Fibroblast of mammary gland (primary cell): ENCODE measurements around the gene WDR36.

Experiments used
- DNase-seq: peaks from one replicate; pipeline ENCODE4 v3.0.0-alpha.2; 2010; ENCODE audit warnings: low read depth
- H3K4me3 ChIP-seq: 2 replicates; pipeline ENCODE4 v1.5.1; 2011; ENCODE audit warnings: low read depth, mild to moderate bottlenecking, low read length, moderate library complexity; ENCODE audit not compliant: control insufficient read depth
- CTCF ChIP-seq: conservative IDR thresholded peaks from 2 replicates; pipeline ENCODE4 v1.5.1; 2011; ENCODE audit warnings: low read depth, low read length, inconsistent platforms; ENCODE audit not compliant: control insufficient read depth, insufficient read depth

The WDR36 gene

DNA sequence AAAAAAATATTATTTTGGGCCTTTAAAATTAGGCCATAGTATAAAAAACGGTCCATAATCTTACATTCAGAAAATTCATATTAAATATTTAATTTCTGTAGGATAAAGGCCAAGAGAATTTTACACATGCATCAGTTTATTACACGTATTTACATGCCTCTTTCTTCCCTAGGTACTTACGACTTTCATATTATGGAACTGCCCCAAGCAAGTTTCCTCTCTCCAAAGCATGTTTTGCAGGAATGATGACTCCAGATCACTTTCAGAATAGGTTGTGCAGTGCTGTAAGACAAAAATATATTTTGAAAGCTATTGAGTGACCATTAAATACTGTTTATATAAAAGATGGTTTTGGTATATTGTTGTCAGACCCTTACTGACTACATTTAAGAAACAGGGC, 61.8 kb downstream of the WDR36 start:
- TF ChIP-seq CTCF = no peak
- no peak overlapping the region for H3K4me3 ChIP-seq
- no peak for DNase-seq

- DNase-seq = peak; percentile 84
- H3K4me3 ChIP-seq = no peak overlapping the region
- TF ChIP-seq CTCF = peak; percentile 100
Measured at GRCh38 chr5:111158105-111158744, 66.1 kb downstream of the WDR36 start.

DNA sequence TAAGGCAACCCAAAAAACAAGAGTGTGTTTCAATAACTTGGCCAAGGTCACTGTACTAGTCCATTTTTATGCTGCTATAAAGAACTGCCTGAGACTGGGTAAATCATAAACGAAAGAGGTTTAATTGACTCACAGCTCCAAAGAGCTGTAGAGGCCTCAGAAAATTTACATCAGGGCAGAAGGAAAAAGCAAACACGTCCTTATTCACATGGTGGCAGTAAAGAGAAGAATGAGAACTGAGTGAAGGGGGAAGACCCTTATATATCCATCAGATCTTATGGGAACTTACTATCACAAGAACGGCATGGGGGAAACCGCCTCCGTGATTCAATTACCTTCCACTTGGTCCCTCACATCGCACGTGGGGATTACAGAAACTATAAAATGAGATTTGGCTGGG, 67.7 kb downstream of the WDR36 start:
- DNase-seq = no peak
- no peak for TF ChIP-seq CTCF
- no peak overlapping the region for H3K4me3 ChIP-seq

DNA sequence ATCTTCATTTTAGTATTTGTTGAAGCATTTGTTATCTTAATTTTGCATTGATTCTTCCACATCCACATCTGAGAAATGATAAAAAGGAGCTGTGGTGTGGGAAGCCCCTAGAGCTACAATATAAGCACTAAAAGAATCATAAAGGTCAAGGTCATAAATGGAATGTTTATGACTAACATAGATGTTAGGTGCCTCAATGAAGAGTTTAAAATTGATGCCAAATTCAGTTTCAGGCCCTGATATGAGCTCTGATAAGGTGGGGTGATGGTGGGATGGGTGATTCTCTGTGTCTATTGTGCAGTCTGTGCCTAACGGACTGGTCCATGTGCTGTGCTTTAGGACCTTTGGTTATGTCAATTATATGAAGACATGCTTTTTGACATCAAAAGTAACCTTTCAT, 70.9 kb downstream of the WDR36 start:
- no peak for DNase-seq
- TF ChIP-seq CTCF = no peak
- H3K4me3 ChIP-seq = no peak overlapping the region

- no peak for DNase-seq
- no peak for TF ChIP-seq CTCF
- H3K4me3 ChIP-seq = no peak overlapping the region
Measured at GRCh38 chr5:111165058-111165457, 72.9 kb downstream of the WDR36 start.

GRCh38 chr5:111167551-111167950, 75.4 kb downstream of the WDR36 start:
- no peak overlapping the region for H3K4me3 ChIP-seq
- TF ChIP-seq CTCF = no peak
- no peak for DNase-seq

- DNase-seq = no peak
- no peak for TF ChIP-seq CTCF
- H3K4me3 ChIP-seq = no peak overlapping the region
Measured at GRCh38 chr5:111168608-111169007, 76.5 kb downstream of the WDR36 start.
